ENCODE measurements around the gene RABL2B.
"Not testable (repeated sequence)": the region's sequence is repeated elsewhere in the genome, so short reads cannot be mapped to it uniquely, and the experiment has no call there.

RABL2B gene

DNA sequence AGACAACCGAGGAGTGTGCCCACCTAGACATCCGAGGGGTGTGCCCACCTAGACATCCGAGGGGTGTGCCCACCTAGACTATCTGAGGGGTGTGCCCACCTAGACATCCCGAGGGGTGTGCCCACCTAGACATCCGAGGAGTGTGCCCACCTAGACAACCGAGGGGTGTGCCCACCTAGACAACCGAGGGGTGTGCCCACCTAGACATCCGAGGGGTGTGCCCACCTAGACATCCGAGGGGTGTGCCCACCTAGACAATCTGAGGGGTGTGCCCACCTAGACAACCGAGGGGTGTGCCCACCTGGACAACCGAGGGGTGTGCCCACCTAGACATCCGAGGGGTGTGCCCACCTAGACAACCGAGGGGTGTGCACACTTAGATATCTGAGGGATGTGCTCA lies 34.8 kb downstream of the RABL2B start:
- not testable (repeated sequence) for ATAC-seq, H3K9me3 Mint-ChIP-seq, DNase-seq, H3K27ac Mint-ChIP-seq, H3K27me3 Mint-ChIP-seq, H3K4me1 Mint-ChIP-seq, H3K4me3 Mint-ChIP-seq

DNA sequence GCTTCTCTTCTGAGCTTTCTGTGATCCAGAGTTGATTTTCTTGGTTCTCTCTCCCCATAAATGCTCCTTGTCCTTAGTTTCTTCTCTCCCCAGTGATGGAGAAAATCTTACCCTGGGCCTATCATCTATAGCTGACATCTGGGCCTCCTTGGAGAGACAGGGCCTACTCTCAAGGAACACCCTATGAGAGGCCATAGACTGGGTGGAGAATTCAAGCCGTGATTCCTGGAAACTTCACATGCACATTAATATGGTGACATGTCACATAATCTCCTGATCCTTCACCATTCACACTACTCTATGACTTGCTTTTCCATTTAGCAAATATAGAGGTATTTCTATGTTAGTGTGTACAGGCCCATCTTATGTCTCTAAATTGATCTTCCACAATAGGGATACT lies 35.9 kb downstream of the RABL2B start:
- not testable (repeated sequence) for ATAC-seq, DNase-seq, H3K27ac Mint-ChIP-seq

DNA sequence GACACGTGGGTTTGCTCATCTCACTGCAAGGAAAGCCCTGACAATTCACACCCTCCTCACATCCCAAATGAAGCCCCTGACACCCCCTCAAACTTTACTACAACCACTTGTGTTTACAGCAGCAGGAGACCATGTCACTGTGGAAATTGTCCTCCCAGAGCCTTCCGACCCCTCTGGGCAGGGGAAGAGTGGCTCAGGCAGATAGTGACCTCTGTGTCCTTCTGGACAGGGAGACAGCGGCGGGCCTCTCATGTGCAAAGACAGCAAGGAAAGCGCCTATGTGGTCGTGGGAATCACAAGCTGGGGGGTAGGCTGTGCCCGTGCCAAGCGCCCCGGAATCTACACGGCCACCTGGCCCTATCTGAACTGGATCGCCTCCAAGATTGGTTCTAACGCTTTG lies 39.0 kb downstream of the RABL2B start:
- not testable (repeated sequence) for H3K4me1 Mint-ChIP-seq, H3K9me3 Mint-ChIP-seq, DNase-seq, H3K27ac Mint-ChIP-seq, H3K27me3 Mint-ChIP-seq, ATAC-seq, H3K4me3 Mint-ChIP-seq

More for the DNA sequence above, 35.9 kb downstream of the RABL2B start:
- not testable (repeated sequence) for H3K9me3 Mint-ChIP-seq, H3K4me1 Mint-ChIP-seq, H3K4me3 Mint-ChIP-seq, H3K27me3 Mint-ChIP-seq

DNA sequence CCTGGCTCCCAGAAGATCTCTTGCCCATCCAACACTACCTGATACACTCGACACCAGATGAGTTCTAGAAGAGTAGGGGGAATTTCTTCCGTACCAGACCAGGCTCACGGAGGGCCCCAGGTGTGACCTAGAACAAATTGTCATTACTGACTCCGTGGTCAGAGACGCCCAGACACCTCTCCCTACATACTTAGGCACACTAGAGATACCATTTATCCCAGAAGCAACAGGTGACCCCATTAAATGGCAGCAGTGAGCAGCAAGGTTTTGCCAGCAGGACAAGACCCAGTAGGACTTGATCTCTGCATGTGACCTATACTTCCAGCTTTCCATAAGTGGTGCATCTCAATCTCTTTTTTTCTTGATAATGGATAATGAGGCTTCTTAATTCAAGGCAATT lies 42.7 kb downstream of the RABL2B start:
- H3K27ac Mint-ChIP-seq, H3K4me3 Mint-ChIP-seq, H3K27me3 Mint-ChIP-seq, DNase-seq, ATAC-seq, H3K4me1 Mint-ChIP-seq, H3K9me3 Mint-ChIP-seq: not testable (repeated sequence)

DNA sequence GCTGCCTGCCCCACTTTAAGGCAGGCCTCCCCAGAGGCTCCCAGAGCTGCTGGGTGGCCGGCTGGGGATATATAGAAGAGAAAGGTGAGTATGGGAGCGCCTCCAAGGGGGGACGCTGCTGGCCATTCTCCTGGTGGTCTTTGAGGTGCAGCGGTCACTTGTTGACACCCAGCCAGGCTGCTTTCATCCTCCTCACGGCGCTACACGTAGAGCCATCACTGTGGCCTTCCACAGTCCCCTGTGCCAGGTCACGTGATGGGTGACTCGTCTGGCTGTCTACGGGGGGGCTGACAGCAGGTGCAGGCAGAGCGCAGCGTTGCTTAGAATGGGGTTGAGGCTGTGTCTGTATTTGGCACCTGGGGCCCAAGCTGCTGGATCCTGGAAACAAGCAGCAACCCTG lies 43.5 kb downstream of the RABL2B start:
- no peak for ATAC-seq
- H3K27me3 Mint-ChIP-seq, result no peaks in the 10 kb centered on the region
- H3K9me3 Mint-ChIP-seq, result no peaks in the 10 kb centered on the region
- no peak overlapping the region for H3K27ac Mint-ChIP-seq
- no peak overlapping the region for H3K4me3 Mint-ChIP-seq
- H3K4me1 Mint-ChIP-seq, result no peaks in the 10 kb centered on the region
- no peak for DNase-seq

DNA sequence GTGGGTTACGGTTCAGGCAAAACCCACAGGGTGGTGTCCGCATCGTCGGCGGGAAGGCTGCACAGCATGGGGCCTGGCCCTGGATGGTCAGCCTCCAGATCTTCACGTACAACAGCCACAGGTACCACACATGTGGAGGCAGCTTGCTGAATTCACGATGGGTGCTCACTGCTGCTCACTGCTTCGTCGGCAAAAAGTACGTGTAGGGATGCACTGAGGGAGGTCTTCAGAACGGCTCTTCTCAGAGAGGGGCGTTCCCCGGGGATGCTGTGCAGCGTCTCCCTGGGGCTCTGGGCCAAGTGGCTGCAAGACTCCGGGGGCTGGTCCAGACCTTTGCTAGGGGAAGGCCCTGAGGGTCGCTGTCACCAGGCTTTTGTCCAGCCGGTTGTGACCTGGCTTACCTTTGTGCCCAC lies 44.2 kb downstream of the RABL2B start:
- H3K27ac Mint-ChIP-seq, result no peak overlapping the region
- no peaks in the 10 kb centered on the region for H3K9me3 Mint-ChIP-seq
- no peaks in the 10 kb centered on the region for H3K27me3 Mint-ChIP-seq
- no peaks in the 10 kb centered on the region for H3K4me1 Mint-ChIP-seq
- DNase-seq (no peak), ATAC-seq (no peak)
- no peak overlapping the region for H3K4me3 Mint-ChIP-seq

DNA sequence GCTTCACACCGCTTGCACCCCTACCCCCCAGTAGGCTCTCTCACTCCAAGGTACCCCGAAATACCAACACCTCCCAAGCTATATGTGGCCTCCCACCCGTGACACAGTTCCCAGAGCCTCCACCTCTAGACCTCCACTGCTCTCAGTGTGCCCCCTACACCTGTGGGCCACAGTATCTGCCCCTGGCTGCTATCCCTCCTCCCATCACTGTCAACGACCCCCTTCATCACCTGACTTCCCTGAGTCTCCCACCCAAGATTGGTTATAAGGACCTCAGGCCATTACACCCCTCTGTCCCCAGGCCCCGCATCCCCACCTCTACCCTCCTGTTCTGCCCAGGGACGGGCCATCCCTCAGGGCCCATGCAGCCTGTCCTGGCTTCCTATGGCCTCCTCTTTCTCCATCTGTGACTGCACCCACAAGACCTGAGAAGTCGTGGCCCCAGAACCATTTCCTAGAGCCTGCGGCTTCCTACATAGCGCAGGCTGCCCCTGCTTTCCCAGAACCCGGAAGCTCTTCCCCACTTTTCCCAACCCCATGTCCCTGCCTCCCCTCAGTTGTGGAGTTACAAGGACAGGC lies 44.7 kb downstream of the RABL2B start:
- ATAC-seq (no peak), DNase-seq (no peak)
- Mint-ChIP-seq H3K4me1 (no peaks in the 10 kb centered on the region), H3K27ac (peak overlapping the region in 1 of 2 donors; percentile 61), H3K27me3 (no peaks in the 10 kb centered on the region), H3K4me3 (no peak overlapping the region), H3K9me3 (no peaks in the 10 kb centered on the region)

DNA sequence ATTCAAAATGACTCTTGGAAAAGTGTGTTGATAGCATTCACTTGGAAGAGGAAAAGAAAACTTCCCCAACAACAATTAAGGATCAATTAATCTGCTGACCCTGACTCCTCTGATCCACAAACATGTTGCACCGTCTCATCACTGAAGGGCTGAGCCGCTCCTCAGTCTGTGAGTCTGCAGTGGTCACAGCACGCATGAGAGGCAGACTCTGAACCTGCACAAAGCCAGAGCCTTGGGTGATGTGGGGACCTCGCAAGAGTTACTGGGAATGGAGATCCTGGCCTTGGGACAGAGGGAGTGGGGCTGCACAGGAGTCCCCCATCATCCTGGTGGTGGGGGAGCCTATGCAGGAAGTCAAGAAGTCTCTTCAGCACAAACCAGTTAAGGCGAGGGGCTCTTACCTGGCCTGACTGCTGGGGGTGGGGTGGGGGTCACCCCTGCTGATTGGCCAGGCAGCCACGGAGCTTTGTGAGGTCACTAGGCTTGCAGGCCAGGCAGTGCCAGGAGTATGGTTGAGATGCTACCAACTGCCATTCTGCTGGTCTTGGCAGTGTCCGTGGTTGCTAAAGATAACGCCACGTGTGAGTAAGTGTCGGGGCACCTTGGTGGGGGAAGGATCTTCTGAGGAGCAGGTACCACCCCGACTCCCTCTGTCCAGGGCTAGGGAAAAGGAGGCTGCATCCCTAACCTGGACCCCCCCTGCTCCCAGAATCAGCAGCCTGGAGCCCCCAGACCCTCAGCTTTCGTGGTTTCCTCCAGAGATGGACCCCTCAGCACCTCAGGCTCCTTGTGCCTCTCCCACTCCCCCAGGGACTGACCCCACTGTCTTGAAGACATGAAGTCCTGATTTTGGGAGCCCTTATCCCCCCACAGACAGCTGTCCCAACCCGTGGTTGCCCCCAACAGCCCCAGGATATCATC lies 45.4 kb downstream of the RABL2B start, which contains the start of gene ACR:
Gene ACR (plus strand): TSS at position 477 of the 921 bp plus-strand sequence. CDS start 32 bp downstream, at position 509.
- no peak for ATAC-seq
- Mint-ChIP-seq H3K27ac (peak within 1 kb of the TSS in 1 of 2 donors; percentile 61), H3K9me3 (no peaks in the 10 kb centered on the region), H3K4me1 (no peaks in the 10 kb centered on the region), H3K4me3 (no peak within 1 kb of the TSS), H3K27me3 (no peaks in the 10 kb centered on the region)
- no peak for DNase-seq

DNA sequence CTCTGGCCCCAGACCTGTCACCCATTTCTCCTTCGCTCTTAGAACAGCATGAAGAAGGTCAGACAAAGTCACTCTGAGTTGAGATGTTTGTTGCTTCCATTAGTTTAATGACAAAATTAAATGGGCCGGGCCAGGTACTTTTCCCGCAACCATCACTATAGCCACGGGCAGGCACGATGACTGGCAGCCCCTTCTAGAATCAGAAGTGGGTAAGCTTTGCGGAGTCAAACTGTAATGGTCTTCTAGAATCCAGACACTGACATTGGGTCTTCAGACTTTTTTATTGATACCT lies 47.8 kb downstream of the RABL2B start:
- H3K9me3 Mint-ChIP-seq, result no peaks in the 10 kb centered on the region
- no peak overlapping the region for H3K4me3 Mint-ChIP-seq
- ATAC-seq (no peak), DNase-seq (no peak)
- H3K27ac Mint-ChIP-seq, result no peak overlapping the region
- no peaks in the 10 kb centered on the region for H3K4me1 Mint-ChIP-seq
- H3K27me3 Mint-ChIP-seq, result no peaks in the 10 kb centered on the region

DNA sequence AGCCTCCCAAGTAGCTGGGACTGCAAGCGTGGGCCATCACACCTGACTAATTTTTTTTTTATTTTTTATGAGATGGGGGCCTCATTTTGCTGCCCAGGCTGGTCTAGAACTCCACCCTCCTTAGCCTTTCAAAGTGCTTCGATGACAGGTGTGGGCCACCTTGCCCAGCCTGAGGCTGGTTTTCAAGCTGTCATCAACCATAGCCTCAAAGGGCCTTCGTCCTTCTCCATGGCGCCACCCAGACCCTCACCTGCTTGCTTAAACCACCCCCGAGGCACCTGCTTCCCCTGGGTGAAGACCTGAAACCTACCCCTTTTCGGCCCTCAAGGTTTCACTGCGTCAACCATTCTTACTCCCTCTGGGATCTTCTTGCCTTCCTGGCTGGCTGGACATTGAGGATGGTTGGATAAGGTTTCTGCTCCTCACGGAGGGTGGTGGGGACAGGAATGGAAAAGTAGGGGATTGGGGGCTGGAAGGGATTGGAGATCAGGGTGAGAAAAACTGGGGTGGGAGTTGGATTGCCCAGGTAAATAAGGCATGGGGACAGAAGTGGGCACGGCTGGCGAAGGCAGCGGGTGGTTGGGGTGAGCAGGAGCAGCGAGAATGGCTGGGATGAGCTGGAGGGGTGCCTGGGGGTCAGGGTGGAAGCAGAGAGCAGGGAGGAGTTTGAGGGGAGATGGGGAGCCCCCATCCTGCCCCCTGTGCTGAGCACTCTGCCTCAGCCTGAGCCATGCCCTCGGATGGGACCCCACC lies 48.3 kb downstream of the RABL2B start:
- DNase-seq (peak in 1 of 2 donors; percentile 1), ATAC-seq (no peak)
- H3K4me1 Mint-ChIP-seq, result no peaks in the 10 kb centered on the region
- no peak overlapping the region for H3K27ac Mint-ChIP-seq
- no peaks in the 10 kb centered on the region for H3K9me3 Mint-ChIP-seq
- no peaks in the 10 kb centered on the region for H3K27me3 Mint-ChIP-seq
- no peak overlapping the region for H3K4me3 Mint-ChIP-seq

DNA sequence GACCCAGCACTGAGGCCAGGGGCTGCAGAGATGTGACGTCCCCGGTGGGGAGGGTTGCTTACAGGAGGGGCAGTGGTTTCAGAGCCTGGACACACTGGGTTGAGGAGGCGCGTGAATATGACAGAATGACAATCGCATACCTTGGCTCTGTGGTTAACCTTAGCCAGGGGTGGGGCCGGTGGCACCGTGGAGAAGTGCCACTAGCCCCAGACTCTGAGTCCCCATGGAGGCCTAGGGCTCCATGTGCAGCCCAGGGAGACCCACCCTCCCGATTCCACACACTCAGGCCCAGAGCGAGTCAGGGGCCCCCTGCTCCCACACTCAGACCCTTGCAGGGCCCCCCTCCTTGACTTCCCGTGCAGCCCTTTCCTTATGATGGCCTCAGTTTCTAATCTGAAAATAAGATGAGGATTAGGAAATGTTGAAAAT lies 49.1 kb downstream of the RABL2B start:
- Mint-ChIP-seq H3K4me3 (no peak overlapping the region), H3K27me3 (no peaks in the 10 kb centered on the region)
- no peak for ATAC-seq

DNA sequence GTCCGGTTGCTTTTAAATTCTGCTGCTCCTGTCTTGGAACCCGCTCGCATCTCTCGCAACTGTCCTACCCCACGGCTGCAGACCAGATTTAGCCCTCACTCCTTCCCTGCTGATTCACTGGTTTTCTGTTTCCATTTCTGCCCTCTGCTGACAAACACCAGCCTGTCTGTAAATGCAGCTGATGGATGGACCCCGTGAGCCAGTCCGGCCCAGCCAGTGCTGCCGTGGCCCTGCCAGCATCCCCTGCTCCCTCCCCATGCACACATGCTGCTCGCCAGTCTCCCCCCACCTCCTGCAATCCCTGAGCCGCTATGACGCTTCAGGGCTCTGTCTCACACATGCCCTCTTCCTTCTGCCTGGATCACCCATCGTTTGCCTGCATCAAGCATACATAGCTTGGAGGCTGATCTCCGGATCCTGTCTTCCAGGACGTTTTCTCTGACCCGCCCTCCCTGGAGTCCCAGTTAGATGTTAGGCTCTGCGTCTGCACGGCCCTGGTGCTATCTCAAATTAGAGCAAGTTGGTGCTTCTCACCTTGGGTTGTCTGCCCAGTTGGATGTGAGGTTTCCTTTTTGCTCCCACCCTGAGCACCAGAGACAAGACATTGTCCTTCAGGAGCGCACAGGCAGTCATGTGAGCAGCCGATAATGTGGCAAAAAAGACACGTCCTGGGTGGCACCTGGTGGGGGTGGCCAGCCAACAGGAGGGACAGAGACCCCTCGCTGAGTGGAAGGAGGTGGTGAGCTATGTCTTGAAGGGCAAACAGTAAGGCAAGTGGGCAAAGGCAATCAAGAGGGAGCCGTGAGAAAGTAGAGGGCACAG lies 49.7 kb downstream of the RABL2B start:
- no peak for ATAC-seq

More for the DNA sequence above, 49.1 kb downstream of the RABL2B start:
- no peaks in the 10 kb centered on the region for H3K9me3 Mint-ChIP-seq
- DNase-seq, result peak in 1 of 2 donors; percentile 6
- no peaks in the 10 kb centered on the region for H3K4me1 Mint-ChIP-seq
- H3K27ac Mint-ChIP-seq, result no peak overlapping the region

DNA sequence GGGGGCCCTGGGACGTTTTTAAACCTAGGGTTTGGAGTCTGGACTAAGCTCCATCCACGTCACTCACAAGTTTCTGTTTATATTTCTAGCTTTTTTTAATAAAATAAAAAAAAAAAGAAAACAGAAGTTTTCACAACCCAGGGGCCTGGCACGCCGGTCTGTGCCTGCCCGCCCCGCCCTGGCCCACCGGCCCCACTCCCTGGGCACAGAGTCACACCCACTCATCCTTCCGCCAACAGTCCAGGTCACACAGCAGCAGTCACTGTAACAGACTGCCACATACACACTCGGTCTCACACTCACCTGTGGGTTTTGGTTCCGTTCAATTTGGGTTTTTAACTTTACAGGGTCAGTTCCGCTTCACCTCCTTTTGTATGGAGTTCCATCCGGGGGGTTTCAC lies 50.8 kb downstream of the RABL2B start:
- no peaks in the 10 kb centered on the region for H3K9me3 Mint-ChIP-seq
- ATAC-seq, result no peak
- H3K4me1 Mint-ChIP-seq, result no peaks in the 10 kb centered on the region
- DNase-seq, result no peak
- no peaks in the 10 kb centered on the region for H3K27me3 Mint-ChIP-seq
- H3K27ac Mint-ChIP-seq, result no peak overlapping the region
- no peak overlapping the region for H3K4me3 Mint-ChIP-seq

More for the DNA sequence above, 49.7 kb downstream of the RABL2B start:
- Mint-ChIP-seq H3K9me3 (no peaks in the 10 kb centered on the region), H3K27me3 (no peaks in the 10 kb centered on the region), H3K27ac (peak overlapping the region in 1 of 2 donors; percentile 55), H3K4me1 (no peaks in the 10 kb centered on the region), H3K4me3 (no peak overlapping the region)
- peak in 1 of 2 donors; percentile 5 for DNase-seq

DNA sequence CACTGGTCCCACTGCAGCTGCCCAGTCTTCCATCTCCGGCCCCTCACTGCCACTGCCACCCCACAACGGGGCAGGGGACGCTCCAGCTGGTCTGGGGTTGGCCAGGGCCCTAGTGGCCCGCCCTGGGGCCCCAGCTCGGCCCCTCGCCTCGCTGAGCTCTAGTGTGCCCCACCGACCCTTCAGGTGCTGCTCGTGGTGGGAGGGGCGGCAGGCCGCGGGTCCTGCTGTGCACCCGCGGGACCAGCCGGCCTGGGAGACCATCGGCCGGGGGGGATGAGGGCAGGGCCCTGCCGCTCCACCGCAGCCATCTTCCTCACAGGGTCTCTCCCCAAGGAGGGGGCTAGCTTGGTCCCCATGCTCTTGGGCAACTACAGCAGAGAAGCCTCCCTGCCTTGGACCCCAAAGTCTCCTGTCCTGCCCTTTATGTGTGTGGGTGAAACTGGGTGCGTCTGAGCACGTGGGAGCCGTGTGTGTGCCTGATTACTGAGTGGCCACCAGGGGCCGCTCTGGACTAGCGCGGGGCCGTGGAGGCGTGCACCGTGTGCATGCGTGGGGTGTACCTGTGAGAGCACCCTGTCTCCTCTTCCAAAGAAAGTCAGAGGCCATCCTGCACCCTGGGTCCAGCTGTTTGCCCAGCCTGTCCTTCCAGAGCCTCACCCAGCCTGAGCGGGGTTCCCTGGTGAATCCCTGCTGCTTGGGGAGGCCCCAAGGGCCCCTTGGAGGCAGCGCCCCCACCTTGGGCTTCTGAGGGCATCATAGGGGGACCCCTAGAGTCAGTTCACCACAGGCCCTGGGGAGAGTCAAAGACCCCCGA lies 51.4 kb downstream of the RABL2B start:
- DNase-seq, result peak; percentile 44 to 53
- ATAC-seq, result peak; percentile 84
- H3K4me3 Mint-ChIP-seq, result no peak overlapping the region
- no peaks in the 10 kb centered on the region for H3K27me3 Mint-ChIP-seq
- no peaks in the 10 kb centered on the region for H3K9me3 Mint-ChIP-seq
- H3K4me1 Mint-ChIP-seq, result no peaks in the 10 kb centered on the region
- peak overlapping the region in 1 of 2 donors; percentile 33 for H3K27ac Mint-ChIP-seq
